NCI-H345 treated with DMSO at 0.1 percent for 48 hours (cell line): ENCODE data around the gene HMGN4.

Source experiments
- DNase-seq: peaks from one replicate; lab custom pipeline; 2025; ENCODE audit not compliant: unreplicated experiment; lab: John Stamatoyannopoulos, UW

Gene HMGN4

GRCh38 chr6:26576929-26577719 lies 39.0 kb downstream of the HMGN4 start:
- no peak for DNase-seq

- DNase-seq: no peak
These were observed 39.5 kb downstream of the HMGN4 start for GRCh38 chr6:26577720-26578072.

GRCh38 chr6:26578279-26578678 lies 40.1 kb downstream of the HMGN4 start:
- no peak for DNase-seq

- DNase-seq: no peak
These were observed 40.6 kb downstream of the HMGN4 start for GRCh38 chr6:26578741-26579140.

- DNase-seq: no peak
These were observed 43.2 kb downstream of the HMGN4 start for GRCh38 chr6:26581164-26581915.

- DNase-seq: no peak
These were observed 50.8 kb downstream of the HMGN4 start for GRCh38 chr6:26588965-26589364.

- DNase-seq: no peak
These were observed 54.5 kb downstream of the HMGN4 start for GRCh38 chr6:26592649-26593048.

GRCh38 chr6:26593278-26594130 lies 55.3 kb downstream of the HMGN4 start:
- DNase-seq: no peak

GRCh38 chr6:26594131-26594498 lies 55.9 kb downstream of the HMGN4 start:
- no peak for DNase-seq

GRCh38 chr6:26594730-26595632 lies 56.8 kb downstream of the HMGN4 start:
- no peak for DNase-seq

GRCh38 chr6:26595669-26596269 lies 57.6 kb downstream of the HMGN4 start:
- DNase-seq: peak; percentile 85
